ENCODE results near the gene SLC7A9.
"Not testable (repeated sequence)": the region's sequence is repeated elsewhere in the genome, so short reads cannot be mapped to it uniquely, and the experiment has no call there.

SLC7A9 gene

DNA sequence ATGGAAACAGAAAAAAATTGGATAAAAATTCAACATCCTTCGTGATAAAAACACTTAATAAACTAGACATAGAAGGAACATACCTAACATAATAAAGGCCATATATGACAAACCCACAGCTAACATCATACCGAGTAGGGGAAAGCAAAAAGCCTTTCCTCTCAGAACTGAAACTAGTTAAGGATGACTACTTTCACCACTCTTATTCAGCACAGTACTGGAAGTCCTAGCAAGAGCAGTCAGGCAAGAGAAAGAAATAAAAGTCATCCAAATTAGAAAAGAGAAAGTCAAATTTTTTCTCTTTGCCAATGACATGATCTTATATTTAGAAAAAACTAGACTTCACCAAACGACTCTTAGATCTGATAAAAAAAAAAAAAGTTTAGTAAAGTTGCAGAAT is 25.8 kb upstream of the SLC7A9 start:
- TF ChIP-seq GATA1 (IDR thresholded peaks at IDR 0.05; ENCODE audit: low read depth, low read length) (no peak), POLR2A (IDR thresholded peaks at IDR 0.05; ENCODE audit: low read length) (no peak)
- no peak for DNase-seq

GRCh38 chr19:32891609-32892008 is 22.0 kb upstream of the SLC7A9 start:
- no peak for TF ChIP-seq GATA1 (IDR thresholded peaks at IDR 0.05; ENCODE audit: low read depth, low read length)
- no peak for TF ChIP-seq POLR2A (IDR thresholded peaks at IDR 0.05; ENCODE audit: low read length)
- DNase-seq = no peak

GRCh38 chr19:32890841-32891240 is 21.3 kb upstream of the SLC7A9 start:
- DNase-seq = no peak
- TF ChIP-seq GATA1 (IDR thresholded peaks at IDR 0.05; ENCODE audit: low read depth, low read length) (no peak), POLR2A (IDR thresholded peaks at IDR 0.05; ENCODE audit: low read length) (no peak)

GRCh38 chr19:32890326-32890725 is 20.8 kb upstream of the SLC7A9 start:
- DNase-seq = no peak
- TF ChIP-seq GATA1 (IDR thresholded peaks at IDR 0.05; ENCODE audit: low read depth, low read length) (no peak), POLR2A (IDR thresholded peaks at IDR 0.05; ENCODE audit: low read length) (no peak)

DNA sequence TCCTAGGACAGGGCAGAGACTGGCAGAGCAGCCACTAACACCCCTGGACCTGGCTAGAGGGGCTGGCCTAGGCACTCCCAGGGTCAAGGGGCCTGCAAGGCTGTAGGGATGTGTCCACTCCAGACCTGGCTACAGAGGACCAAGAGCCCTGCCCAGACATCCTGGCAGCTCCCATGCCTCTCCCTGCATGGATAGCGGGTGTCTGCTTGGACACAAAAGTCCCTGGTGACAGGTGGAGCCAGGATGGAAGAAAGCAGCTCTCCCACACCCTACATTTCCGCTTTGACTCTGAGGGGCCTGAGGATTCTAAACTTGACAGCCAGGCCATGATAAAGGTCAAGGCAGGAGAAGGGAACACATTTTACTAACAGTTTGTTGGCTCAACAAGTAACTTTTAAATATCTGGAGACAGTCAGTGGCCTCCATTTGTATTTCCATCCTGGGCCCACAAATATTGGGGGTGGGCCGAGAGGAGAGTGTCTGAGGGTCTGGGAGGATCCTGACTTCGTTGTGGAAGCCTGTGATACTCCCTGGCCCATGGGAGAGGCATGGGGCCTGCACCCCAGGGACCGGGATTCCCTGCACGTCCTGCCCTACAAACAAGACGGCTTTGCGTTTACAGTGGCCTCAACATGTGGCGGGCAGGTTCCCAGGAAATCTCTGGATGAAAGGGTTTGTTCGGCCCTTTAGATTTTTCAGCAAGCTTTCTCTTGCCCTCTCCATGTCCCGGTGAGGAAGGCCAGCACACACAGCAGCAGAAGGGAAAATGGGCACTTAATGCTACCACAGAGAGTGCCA is 19.8 kb upstream of the SLC7A9 start:
- no peak for DNase-seq
- TF ChIP-seq POLR2A (IDR thresholded peaks at IDR 0.05; ENCODE audit: low read length) = no peak
- no peak for TF ChIP-seq GATA1 (IDR thresholded peaks at IDR 0.05; ENCODE audit: low read depth, low read length)

DNA sequence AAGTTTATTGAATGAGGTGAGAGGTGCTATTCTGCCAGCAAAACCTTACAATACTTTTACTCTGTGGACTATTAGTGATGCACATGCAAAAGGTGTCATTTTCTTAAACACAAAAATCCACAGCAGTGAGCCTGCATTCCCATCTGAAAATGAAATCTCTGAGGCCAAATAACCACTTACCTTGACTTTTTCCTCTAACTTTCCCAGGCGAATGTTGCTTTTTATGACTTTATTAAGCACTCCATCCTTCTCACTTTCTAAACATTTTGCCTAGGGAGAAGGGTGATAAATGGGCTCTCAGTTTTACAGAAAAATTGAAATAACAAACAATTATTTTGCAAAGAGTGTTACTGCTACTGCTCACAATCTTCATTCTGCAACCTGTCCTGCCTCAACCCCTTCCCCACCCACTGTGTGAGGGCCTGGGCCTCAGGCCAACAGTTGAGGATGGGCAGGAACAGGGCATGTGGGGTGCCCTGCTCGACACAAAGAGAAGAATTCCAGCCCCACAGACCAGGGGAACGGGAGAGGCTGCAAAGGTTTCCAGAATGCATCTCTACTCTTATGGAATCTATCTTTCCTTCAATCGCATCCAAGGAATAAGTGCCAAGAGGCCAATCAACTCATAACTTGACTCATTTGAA is 18.1 kb upstream of the SLC7A9 start:
- TF ChIP-seq POLR2A (IDR thresholded peaks at IDR 0.05; ENCODE audit: low read length) (no peak), GATA1 (IDR thresholded peaks at IDR 0.05; ENCODE audit: low read depth, low read length) (no peak)

DNA sequence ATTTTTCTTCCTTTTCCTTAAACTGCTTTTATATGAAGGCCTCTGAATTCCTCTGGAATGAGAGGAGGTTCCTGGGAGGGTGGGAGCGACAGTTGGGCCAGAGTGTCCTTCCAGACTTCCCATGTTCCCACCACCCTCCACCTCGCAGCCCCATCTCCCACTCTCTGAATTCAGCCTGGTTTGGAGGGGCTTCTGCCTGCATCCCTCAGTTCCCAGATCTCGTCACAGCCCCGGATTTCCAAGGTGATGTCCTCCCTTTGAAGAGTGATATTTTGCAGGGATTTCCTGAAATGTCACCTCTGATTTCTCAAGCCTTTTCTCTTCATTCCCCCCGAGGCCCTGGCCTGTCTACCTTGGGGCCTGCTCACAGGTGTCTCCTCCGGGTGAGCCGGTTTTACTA is 16.7 kb upstream of the SLC7A9 start:
- no peak for DNase-seq
- TF ChIP-seq POLR2A (IDR thresholded peaks at IDR 0.05; ENCODE audit: low read length) (no peak), GATA1 (IDR thresholded peaks at IDR 0.05; ENCODE audit: low read depth, low read length) (no peak)

More for the DNA sequence above, 18.1 kb upstream of the SLC7A9 start:
- DNase-seq = no peak

DNA sequence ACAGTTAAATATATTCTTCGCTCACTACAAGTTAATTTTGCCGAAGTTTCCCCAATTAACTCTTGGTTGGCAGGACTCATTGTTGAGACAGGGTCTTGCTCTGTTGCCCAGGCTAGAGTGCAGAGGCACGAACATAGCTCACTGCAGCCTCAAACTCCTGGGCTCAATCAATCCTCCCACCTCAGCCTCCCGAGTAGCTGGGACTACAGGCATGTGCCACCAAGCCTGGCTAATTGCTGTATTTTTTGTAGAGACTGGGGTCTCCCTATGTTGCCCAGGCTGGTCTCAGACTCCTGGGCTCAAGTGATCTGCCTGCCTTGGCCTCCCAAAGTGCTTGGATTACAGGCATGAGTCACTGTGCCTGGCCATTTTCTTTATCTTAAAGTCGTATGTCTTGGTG is 15.7 kb upstream of the SLC7A9 start:
- DNase-seq = not testable (repeated sequence)

- TF ChIP-seq GATA1 (IDR thresholded peaks at IDR 0.05; ENCODE audit: low read depth, low read length) (no peak), POLR2A (IDR thresholded peaks at IDR 0.05; ENCODE audit: low read length) (no peak)
- no peak for DNase-seq
These were observed 12.2 kb upstream of the SLC7A9 start for GRCh38 chr19:32881766-32882165.

DNA sequence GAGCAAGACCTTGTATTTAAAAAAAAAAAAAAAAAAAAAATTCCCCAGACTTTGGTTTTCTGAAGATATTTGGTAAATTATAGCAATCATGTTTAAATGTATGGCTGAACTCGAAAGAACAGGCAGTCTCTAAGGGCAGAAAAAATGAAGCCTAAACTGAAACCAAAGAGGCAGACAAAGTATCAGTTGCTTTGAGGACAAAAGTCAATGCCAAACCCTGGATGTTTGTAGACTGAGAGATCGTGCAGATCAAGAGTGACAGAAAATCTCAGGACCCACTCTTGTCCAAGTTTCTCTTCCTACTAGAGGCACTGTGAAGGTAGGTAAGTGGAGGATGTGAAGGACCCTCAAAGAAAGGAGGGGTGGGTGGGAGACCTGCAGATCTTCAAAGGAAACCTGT is 11.1 kb upstream of the SLC7A9 start:
- TF ChIP-seq GATA1 (IDR thresholded peaks at IDR 0.05; ENCODE audit: low read depth, low read length) (no peak), POLR2A (IDR thresholded peaks at IDR 0.05; ENCODE audit: low read length) (no peak)
- DNase-seq = no peak

DNA sequence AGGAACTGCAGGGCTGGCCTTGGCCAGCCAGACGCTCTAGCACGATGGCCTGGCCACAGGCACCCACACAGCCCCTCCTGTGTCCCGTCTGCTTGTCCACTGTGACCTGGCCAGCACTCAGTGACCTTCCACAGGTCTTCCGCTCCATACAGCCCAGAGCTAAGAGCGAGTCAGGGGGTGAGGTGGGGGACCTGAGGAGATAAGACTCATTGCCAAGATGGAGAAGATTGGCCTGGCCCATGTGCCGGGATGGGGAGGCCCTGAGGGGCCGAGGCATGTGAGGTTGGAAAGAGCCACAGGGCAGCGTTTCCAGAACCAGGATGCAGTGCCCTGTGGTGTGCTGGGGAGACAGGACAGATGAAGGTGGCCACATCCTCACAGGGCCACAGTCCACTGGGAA is 10.2 kb upstream of the SLC7A9 start:
- TF ChIP-seq GATA1 (IDR thresholded peaks at IDR 0.05; ENCODE audit: low read depth, low read length) (no peak), POLR2A (IDR thresholded peaks at IDR 0.05; ENCODE audit: low read length) (no peak)
- no peak for DNase-seq

- no peak for DNase-seq
- TF ChIP-seq GATA1 (IDR thresholded peaks at IDR 0.05; ENCODE audit: low read depth, low read length) (no peak), POLR2A (IDR thresholded peaks at IDR 0.05; ENCODE audit: low read length) (no peak)
These were observed 9.4 kb upstream of the SLC7A9 start for GRCh38 chr19:32878988-32879387.

GRCh38 chr19:32877977-32878745 is 8.6 kb upstream of the SLC7A9 start:
- no peak for TF ChIP-seq GATA1 (IDR thresholded peaks at IDR 0.05; ENCODE audit: low read depth, low read length)
- no peak for TF ChIP-seq POLR2A (IDR thresholded peaks at IDR 0.05; ENCODE audit: low read length)
- DNase-seq = no peak

- no peak for DNase-seq
- TF ChIP-seq GATA1 (IDR thresholded peaks at IDR 0.05; ENCODE audit: low read depth, low read length) = no peak
These were observed 7.9 kb upstream of the SLC7A9 start for GRCh38 chr19:32877323-32877912.
